B cell (primary cell): ENCODE data around the gene TAS1R1. TPM values are rescaled to one million over a fixed set of nuclear protein-coding genes. Genes with fewer than 3 reads are reported as not detected.

Experiments
- ATAC-seq: fragments of 200-7000 bp; cut with Tn5 transposase; one replicate; pipeline ENCODE4 v1.10.0; 2021; ENCODE audit warnings: low read depth, mild to moderate bottlenecking, moderate number of reproducible peaks, moderate library complexity
- CTCF ChIA-PET: fragments of 350-600 bp; sonication (Branson Sonifier 250); formaldehyde crosslinking; loops from one replicate; lab custom pipeline; 2021; ENCODE audit warnings: antibody characterized with exemption, inconsistent platforms; lab: Charles Lee
- POLR2A ChIA-PET: fragments of 350-600 bp; sonication (Branson Sonifier 250); formaldehyde crosslinking; loops from one replicate; lab custom pipeline; 2021; ENCODE audit warnings: antibody characterized with exemption; lab: Charles Lee
- DNase-seq: peaks from one replicate; pipeline ENCODE4 v3.0.0; 2013
- H2AFZ ChIP-seq: 2 replicates; pipeline ENCODE4 v1.6.1; 2012; ENCODE audit warnings: mild to moderate bottlenecking, low read depth, low read length; ENCODE audit not compliant: insufficient read depth, poor library complexity, severe bottlenecking
- H3K27ac ChIP-seq, 2 donors: 1 replicate in 1 of 2; 2 replicates in 1 of 2; pipeline ENCODE4 v1.5.1; 2012 to 2013; ENCODE audit warnings: low read length in 2 of 2, mild to moderate bottlenecking in 2 of 2, moderate library complexity in 1 of 2
- H3K27me3 ChIP-seq, 4 experiments: fragments of 200-600 bp in 1 of 4; sonication (generic) in 1 of 4; replicated peaks in 1 of 4; 1 replicate in 2 of 4; 2 replicates in 2 of 4; pipeline versions ENCODE4 v1.6.1 to v1.7.0; 2013 to 2016; ENCODE audit warnings: low read length in 3 of 4, mild to moderate bottlenecking in 2 of 4, mixed read lengths in 1 of 4, moderate library complexity in 1 of 4; ENCODE audit not compliant: insufficient read depth in 4 of 4, control insufficient read depth in 3 of 4; ENCODE audit errors: control extremely low read depth in 1 of 4
- H3K36me3 ChIP-seq, 2 experiments: replicated peaks in 1 of 2; 1 replicate in 1 of 2; 2 replicates in 1 of 2; pipeline versions ENCODE4 v1.6.1 to v1.7.1; 2013; ENCODE audit warnings: low read length in 1 of 2; ENCODE audit not compliant: insufficient read depth in 2 of 2, control insufficient read depth in 1 of 2; ENCODE audit errors: control extremely low read depth in 1 of 2, extremely low read depth in 1 of 2
- H3K4me1 ChIP-seq, 2 donors: fragments of 200-600 bp in 1 of 2; sonication (generic) in 1 of 2; 1 replicate in 1 of 2; 2 replicates in 1 of 2; pipeline versions ENCODE4 v1.5.1 to v1.6.1; 2013 to 2017; ENCODE audit warnings: low read length in 2 of 2; ENCODE audit not compliant: control insufficient read depth in 2 of 2, insufficient read depth in 2 of 2
- H3K4me2 ChIP-seq: replicated peaks from 2 replicates; pipeline ENCODE3; 2012; ENCODE audit warnings: mild to moderate bottlenecking, low read depth, low read length; ENCODE audit not compliant: poor library complexity, severe bottlenecking
- H3K4me3 ChIP-seq, 5 experiments: fragments of 200-600 bp in 1 of 5; sonication (generic) in 1 of 5; 1 replicate in 3 of 5; 2 replicates in 2 of 5; pipeline versions ENCODE4 v1.5.1 to v1.7.0; 2011 to 2016; ENCODE audit warnings: low read length in 4 of 5, mild to moderate bottlenecking in 4 of 5, low read depth in 2 of 5, control low read depth in 1 of 5, moderate library complexity in 1 of 5; ENCODE audit not compliant: insufficient read depth in 1 of 5; ENCODE audit errors: control extremely low read depth in 1 of 5, extremely low read depth in 1 of 5
- H3K79me2 ChIP-seq: fragments of 200-600 bp; sonication (generic); one replicate; pipeline ENCODE4 v1.6.0; 2016; ENCODE audit warnings: low read length; ENCODE audit not compliant: control insufficient read depth, insufficient read depth
- H3K9ac ChIP-seq: fragments of 200-600 bp; sonication (generic); 2 replicates; pipeline ENCODE4 v1.6.1; 2017; ENCODE audit warnings: mild to moderate bottlenecking, low read length, moderate library complexity
- H3K9me3 ChIP-seq, 3 donors: one replicate each; pipeline versions ENCODE4 v1.6.1 to v1.7.1; 2013; ENCODE audit warnings: low read length in 2 of 3; ENCODE audit not compliant: control insufficient read depth in 2 of 3, insufficient read depth in 1 of 3; ENCODE audit errors: control extremely low read depth in 1 of 3
- H4K20me1 ChIP-seq: 2 replicates; pipeline ENCODE4 v1.6.0; 2012; ENCODE audit warnings: mild to moderate bottlenecking, low read length; ENCODE audit not compliant: insufficient read depth, control insufficient read depth, poor library complexity, severe bottlenecking
- H3K27ac Mint-ChIP-seq: one replicate; pipeline ENCODE4 v1.8.0; 2021; ENCODE audit warnings: mixed read lengths
- H3K27me3 Mint-ChIP-seq: one replicate; pipeline ENCODE4 v1.8.0; 2021; ENCODE audit warnings: mixed read lengths
- H3K4me1 Mint-ChIP-seq: one replicate; pipeline ENCODE4 v1.8.0; 2021; ENCODE audit warnings: mixed read lengths
- H3K4me3 Mint-ChIP-seq: one replicate; pipeline ENCODE4 v1.8.0; 2021; ENCODE audit warnings: mixed read lengths
- H3K9me3 Mint-ChIP-seq: one replicate; pipeline ENCODE4 v1.8.0; 2022; ENCODE audit warnings: mixed read lengths; ENCODE audit not compliant: insufficient read depth
- EZH2 ChIP-seq: IDR thresholded peaks from 2 replicates; pipeline ENCODE4 v1.6.1; 2012; ENCODE audit warnings: borderline replicate concordance, low read depth, mild to moderate bottlenecking, moderate library complexity, low read length; ENCODE audit not compliant: insufficient read depth, poor library complexity, severe bottlenecking
- WGBS: methylation state at CpG from one replicate; pipeline ENCODE4 v1.1.5; 2013; ENCODE audit warnings: missing lambda C conversion rate; ENCODE audit not compliant: insufficient coverage; 5-methylcytosine and 5-hydroxymethylcytosine counted together
- intact Hi-C: fragments of 100-400 bp; cut with micrococcal nuclease; formaldehyde crosslinking; loops from one replicate; pipeline ENCODE4 v1.10.0; 2022
- polyA plus RNA-seq: library from polyadenylated mRNA; depleted of rRNA; stranded (reverse); fragments of >200 nt; gene quantifications from 2 replicates; pipeline ENCODE4 v1.2.3, GENCODE V29; 2012
- total RNA-seq, 2 donors: library from RNA; stranded (reverse); fragments of 120-200 nt in 1 of 2; gene quantifications; 1 replicate in 1 of 2; 2 replicates in 1 of 2; pipeline versions ENCODE4 v1.2.3 to v1.2.4, GENCODE V29; 2013 to 2022
- TF ChIP-seq, protein P1 (sequence below): fragments of 200-600 bp; IDR thresholded peaks from one replicate; pipeline ENCODE4 v1.8.0; 2022; ENCODE audit warnings: antibody characterized with exemption, mild to moderate bottlenecking

The TAS1R1 gene
- total and polyA plus RNA-seq, 2 donors (not counting 1 experiment from before 2014, with no cell fraction given) = 0.09 TPM; not detected in 1

DNA sequence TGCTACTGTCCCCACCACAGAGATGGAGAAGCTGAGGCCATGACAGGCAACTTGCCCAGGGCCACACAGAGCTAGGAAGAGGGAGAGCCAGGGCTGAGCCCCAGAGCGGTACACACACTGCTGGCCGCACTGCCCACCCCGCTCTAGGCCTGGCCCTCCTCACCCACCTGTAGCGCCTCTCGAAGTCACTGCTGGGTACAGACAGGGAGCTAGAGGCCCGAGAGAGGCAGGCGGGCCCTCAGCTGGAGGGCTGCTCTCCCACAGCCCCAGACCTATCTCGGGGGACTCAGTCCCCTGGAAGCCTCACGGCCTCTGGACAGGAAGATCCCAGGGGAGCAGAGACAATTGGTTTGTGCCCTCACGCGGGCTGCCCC is 46.3 kb upstream of the TAS1R1 start:
- Histone ChIP-seq H3K4me2 (no peak overlapping the region), H3K9ac (no peak overlapping the region), H3K4me3 (no peak overlapping the region), H4K20me1 (no peaks in the 10 kb centered on the region), H3K36me3 (no peaks in the 10 kb centered on the region), H3K79me2 (no peaks in the 10 kb centered on the region), H2AFZ (no peak overlapping the region), H3K9me3 (no peaks in the 10 kb centered on the region), H3K4me1 (peaks cover 0 to 10% of the 10 kb centered on the region in 2 donors), H3K27ac (no peak overlapping the region), H3K27me3 (peaks cover 0 to 2% (median 0%) of the 10 kb centered on the region in 4 experiments)
- H3K27ac Mint-ChIP-seq = no peak overlapping the region
- ChIA-PET POLR2A (no interaction called here), CTCF (no interaction called here)
- ATAC-seq = no peak
- TF ChIP-seq, protein P1, sequence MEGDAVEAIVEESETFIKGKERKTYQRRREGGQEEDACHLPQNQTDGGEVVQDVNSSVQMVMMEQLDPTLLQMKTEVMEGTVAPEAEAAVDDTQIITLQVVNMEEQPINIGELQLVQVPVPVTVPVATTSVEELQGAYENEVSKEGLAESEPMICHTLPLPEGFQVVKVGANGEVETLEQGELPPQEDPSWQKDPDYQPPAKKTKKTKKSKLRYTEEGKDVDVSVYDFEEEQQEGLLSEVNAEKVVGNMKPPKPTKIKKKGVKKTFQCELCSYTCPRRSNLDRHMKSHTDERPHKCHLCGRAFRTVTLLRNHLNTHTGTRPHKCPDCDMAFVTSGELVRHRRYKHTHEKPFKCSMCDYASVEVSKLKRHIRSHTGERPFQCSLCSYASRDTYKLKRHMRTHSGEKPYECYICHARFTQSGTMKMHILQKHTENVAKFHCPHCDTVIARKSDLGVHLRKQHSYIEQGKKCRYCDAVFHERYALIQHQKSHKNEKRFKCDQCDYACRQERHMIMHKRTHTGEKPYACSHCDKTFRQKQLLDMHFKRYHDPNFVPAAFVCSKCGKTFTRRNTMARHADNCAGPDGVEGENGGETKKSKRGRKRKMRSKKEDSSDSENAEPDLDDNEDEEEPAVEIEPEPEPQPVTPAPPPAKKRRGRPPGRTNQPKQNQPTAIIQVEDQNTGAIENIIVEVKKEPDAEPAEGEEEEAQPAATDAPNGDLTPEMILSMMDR = no peak
- TF ChIP-seq EZH2 = no peak
- WGBS = 93% methylated on average over 11 of the region's 11 CpGs
- peaks cover 10% of the 10 kb centered on the region for H3K27me3 Mint-ChIP-seq
- H3K4me3 Mint-ChIP-seq = no peak overlapping the region
- no peaks in the 10 kb centered on the region for H3K4me1 Mint-ChIP-seq
- no peak for DNase-seq
- H3K9me3 Mint-ChIP-seq = no peaks in the 10 kb centered on the region
- intact Hi-C loops = no loop called here

DNA sequence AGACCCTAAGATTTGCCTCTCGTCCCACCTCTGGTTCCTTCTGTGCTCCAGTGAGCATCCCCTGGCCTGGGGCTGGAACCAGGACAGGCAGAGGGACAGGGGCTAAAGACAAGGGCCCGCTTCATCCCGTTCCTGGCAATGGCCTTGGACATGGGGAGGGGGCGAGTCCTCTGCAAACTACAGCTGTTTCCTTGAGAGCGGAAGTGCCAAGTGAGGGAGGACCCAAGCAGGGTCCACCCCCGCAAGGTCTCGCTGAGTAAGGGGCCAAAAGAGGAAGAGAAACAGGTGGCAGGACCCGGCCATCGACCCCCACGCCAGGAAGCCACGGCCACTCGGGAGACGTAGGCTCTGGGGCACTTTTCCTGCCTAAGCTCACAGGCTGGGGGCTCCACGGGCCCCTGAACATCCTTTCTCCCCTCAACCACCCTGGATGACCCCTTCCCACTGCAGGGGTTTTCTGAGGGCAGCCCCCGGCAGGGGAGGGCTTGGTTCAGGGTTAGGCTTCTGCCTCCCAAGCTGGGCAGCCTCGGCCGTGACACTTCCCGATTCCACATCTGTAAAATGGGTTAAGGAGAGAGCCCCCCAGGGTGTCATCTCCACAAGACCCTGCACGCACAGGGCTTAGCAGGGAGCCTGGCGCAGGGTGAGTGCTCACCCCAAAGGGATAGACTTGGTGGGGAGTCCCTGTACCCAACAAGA is 45.7 kb upstream of the TAS1R1 start:
- Mint-ChIP-seq H3K27me3 (peaks cover 10% of the 10 kb centered on the region), H3K27ac (no peak overlapping the region), H3K9me3 (no peaks in the 10 kb centered on the region), H3K4me3 (no peak overlapping the region), H3K4me1 (no peaks in the 10 kb centered on the region)
- H3K27ac ChIP-seq = no peak overlapping the region
- H3K4me1 ChIP-seq = peaks cover 0 to 10% of the 10 kb centered on the region in 2 donors
- no peaks in the 10 kb centered on the region for H3K79me2 ChIP-seq
- no peaks in the 10 kb centered on the region for H3K9me3 ChIP-seq
- CTCF ChIA-PET = no interaction called here
- intact Hi-C loops = no loop called here
- no peak for DNase-seq
- H3K4me2 ChIP-seq = no peak overlapping the region
- POLR2A ChIA-PET = no interaction called here
- peaks cover 0 to 2% (median 0%) of the 10 kb centered on the region in 4 experiments for H3K27me3 ChIP-seq
- TF ChIP-seq, protein P1 = no peak
- TF ChIP-seq EZH2 = no peak
- H3K36me3 ChIP-seq = no peaks in the 10 kb centered on the region
- no peak for ATAC-seq
- no peak overlapping the region for H2AFZ ChIP-seq
- no peaks in the 10 kb centered on the region for H4K20me1 ChIP-seq
- no peak overlapping the region for H3K9ac ChIP-seq
- WGBS = 27% methylated on average over 18 of the region's 20 CpGs
- no peak overlapping the region for H3K4me3 ChIP-seq
